ENCODE measurements around the gene PTF1A. TPM values are rescaled to one million over a fixed set of nuclear protein-coding genes. Genes with fewer than 3 reads are reported as not detected.

PTF1A gene
- total and polyA plus RNA-seq, 7 donors: not detected

DNA sequence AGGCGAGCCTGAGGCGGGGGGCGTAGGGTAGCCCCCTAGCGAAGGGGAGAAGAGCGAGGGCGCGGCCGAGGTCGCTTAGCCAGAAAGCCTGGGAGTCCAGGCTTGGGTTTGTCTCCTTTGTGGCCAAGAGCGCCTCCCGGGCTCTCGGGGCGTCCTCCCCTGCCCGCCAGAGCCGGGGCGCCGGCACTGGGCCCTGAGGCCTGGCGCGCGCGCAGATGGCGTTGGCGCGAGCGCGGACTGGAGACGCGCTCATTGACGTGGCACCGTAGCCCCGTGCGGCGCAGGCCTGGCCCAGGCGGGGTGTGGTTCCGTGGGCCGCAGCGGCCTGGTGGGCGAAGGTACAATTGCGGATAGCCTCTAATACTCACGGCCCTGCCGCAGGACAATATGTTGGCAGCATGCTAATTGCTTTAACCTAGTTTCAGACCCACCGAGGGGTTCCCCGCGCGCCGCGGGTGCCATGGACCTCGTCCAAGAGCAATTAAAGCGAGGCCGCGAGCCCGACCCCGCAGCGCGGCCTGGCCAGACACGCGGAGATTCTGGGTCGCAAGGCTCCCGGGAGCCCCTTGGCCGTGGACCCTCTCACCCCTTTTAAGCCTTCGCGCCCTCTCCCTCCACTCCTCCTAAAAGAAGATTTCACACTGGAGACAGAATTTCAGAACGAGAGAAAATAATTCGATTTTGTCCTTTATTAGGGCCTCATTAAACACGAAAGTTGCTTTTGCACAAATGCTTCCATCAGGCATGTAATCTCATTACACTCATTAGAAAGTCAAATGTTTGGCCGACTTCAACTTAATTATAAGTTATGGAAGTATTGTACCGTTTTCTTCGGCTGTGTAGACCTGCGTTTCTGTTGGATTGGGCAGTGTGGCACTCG, 3.1 kb downstream of the PTF1A start:
- DNase-seq (no peak), ATAC-seq (no peak)
- intact Hi-C loops (cut with DNase I): no loop called here
- Histone ChIP-seq H3K4me1 (peaks cover 4% of the 10 kb centered on the region), H3K36me3 (ENCODE audit: insufficient read depth in 1 of 2, low read depth in 1 of 2) (no peaks in the 10 kb centered on the region), H3K27ac (no peak overlapping the region), H3K27me3 (ENCODE audit: insufficient read depth in 3 of 3, low read length in 2 of 3) (peaks cover 15 to 96% (median 25%) of the 10 kb centered on the region in 3 donors), H3K4me3 (peak overlapping the region; percentile 34), H3K9me3 (no peaks in the 10 kb centered on the region)
- TF ChIP-seq, protein P1, sequence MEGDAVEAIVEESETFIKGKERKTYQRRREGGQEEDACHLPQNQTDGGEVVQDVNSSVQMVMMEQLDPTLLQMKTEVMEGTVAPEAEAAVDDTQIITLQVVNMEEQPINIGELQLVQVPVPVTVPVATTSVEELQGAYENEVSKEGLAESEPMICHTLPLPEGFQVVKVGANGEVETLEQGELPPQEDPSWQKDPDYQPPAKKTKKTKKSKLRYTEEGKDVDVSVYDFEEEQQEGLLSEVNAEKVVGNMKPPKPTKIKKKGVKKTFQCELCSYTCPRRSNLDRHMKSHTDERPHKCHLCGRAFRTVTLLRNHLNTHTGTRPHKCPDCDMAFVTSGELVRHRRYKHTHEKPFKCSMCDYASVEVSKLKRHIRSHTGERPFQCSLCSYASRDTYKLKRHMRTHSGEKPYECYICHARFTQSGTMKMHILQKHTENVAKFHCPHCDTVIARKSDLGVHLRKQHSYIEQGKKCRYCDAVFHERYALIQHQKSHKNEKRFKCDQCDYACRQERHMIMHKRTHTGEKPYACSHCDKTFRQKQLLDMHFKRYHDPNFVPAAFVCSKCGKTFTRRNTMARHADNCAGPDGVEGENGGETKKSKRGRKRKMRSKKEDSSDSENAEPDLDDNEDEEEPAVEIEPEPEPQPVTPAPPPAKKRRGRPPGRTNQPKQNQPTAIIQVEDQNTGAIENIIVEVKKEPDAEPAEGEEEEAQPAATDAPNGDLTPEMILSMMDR (IDR thresholded peaks at IDR 0.05): no peak
- WGBS, 3 donors: 5 to 16% (median 10%) methylated on average over 67 to 70 of the region's 70 CpGs

DNA sequence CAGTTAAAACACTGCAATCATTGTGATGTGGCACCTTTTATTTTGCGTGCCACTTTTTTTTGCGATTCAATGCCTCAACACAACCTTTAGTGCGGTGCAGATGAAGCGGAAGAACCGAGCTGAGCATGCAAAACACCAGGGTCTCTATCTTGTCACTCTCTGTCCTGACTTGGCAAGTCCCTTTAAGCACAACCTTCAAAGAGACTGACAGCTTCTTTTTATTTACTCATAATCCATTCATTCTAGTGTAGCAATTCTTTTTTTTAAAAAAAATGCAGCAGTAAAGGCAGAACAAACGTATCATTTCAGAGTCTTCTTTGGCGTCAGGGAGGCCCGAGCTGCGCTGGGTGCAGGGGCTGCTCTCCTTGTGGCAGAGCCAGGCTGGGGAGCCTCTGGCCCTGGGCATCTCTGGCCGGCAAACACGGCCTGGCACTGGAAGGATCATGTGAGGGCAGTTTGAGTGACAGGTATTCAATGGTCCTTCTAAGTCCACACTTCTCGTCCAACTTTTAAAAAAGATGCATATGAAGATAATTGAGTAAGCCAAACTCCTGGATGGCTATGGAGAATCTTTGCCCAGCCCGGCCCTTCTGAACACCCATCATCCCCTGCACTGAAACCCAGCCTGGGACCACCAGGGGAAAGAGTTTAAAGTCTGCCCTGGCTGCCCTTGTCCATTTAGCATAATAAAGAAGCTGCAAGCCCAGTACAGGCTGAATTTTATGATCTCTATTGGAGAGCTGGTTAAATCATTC, 3.9 kb downstream of the PTF1A start:
- intact Hi-C loops (cut with DNase I): no loop called here
- Histone ChIP-seq H3K4me3 (no peak overlapping the region), H3K27ac (no peak overlapping the region), H3K36me3 (ENCODE audit: insufficient read depth in 1 of 2, low read depth in 1 of 2) (no peaks in the 10 kb centered on the region), H3K27me3 (ENCODE audit: insufficient read depth in 3 of 3, low read length in 2 of 3) (peaks cover 12 to 99% (median 29%) of the 10 kb centered on the region in 3 donors), H3K9me3 (no peaks in the 10 kb centered on the region), H3K4me1 (peaks cover 4% of the 10 kb centered on the region)
- TF ChIP-seq, protein P1 (IDR thresholded peaks at IDR 0.05): no peak
- 16 to 25% (median 24%) methylated on average over 13 of the region's 13 CpGs for WGBS, 3 donors
- no peak for ATAC-seq
- DNase-seq: no peak

DNA sequence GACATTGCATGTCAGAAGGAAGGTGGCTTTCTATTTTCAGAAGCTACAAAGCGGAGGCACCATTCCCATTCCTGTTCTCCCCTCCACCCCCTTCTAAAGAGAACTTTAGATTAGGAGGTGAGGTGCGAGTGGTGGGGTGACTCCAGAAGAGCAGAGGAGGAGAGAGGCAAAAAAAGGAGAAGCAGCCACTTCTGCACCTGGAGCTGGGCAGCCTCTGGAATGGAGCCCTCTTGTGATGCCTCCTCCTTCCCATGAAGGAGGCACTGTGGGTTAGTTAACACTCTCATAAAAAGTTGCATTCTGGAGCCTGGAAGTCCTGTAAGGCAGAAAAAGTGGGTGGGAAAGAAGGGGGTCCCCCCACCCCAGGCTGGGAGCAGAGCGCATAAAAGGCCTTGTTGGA, 4.8 kb downstream of the PTF1A start:
- Histone ChIP-seq H3K4me3 (no peak overlapping the region), H3K27ac (no peak overlapping the region), H3K36me3 (ENCODE audit: insufficient read depth in 1 of 2, low read depth in 1 of 2) (no peaks in the 10 kb centered on the region), H3K9me3 (no peaks in the 10 kb centered on the region), H3K4me1 (peaks cover 4% of the 10 kb centered on the region), H3K27me3 (ENCODE audit: insufficient read depth in 3 of 3, low read length in 2 of 3) (peaks cover 10 to 99% (median 27%) of the 10 kb centered on the region in 3 donors)
- TF ChIP-seq, protein P1 (IDR thresholded peaks at IDR 0.05): no peak
- DNase-seq: no peak
- 17 to 26% (median 17%) methylated on average over 3 of the region's 3 CpGs for WGBS, 3 donors
- intact Hi-C loops (cut with DNase I): no loop called here
- no peak for ATAC-seq

DNA sequence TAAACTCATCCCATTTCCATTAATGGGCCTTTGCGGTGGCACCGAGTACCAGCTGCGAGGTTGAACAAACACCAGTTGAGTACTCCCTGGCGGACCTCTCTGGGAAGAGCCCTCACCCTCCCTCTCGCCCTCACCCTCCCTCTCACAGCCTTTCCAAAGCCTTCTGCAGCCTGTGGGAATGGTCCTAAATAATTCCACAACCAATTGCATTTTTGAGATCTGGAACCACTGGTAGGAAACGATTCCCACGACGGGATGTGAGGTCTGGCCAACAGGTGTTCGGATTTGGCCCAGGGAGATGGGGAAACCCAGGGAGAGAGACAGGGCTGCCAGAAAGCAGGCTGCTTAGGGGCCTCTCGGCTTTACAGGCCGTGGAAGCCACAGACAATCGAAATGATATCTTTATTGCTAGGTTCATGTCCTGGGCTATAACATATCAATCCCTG, 5.3 kb downstream of the PTF1A start:
- Histone ChIP-seq H3K36me3 (ENCODE audit: insufficient read depth in 1 of 2, low read depth in 1 of 2) (no peaks in the 10 kb centered on the region), H3K9me3 (no peaks in the 10 kb centered on the region), H3K27ac (no peak overlapping the region), H3K27me3 (ENCODE audit: insufficient read depth in 3 of 3, low read length in 2 of 3) (peaks cover 10 to 97% (median 25%) of the 10 kb centered on the region in 3 donors), H3K4me3 (no peak overlapping the region), H3K4me1 (peaks cover 4% of the 10 kb centered on the region)
- intact Hi-C loops (cut with DNase I): no loop called here
- DNase-seq (no peak), ATAC-seq (no peak)
- TF ChIP-seq, protein P1 (IDR thresholded peaks at IDR 0.05): no peak
- 4 to 6% (median 5%) methylated on average over 12 of the region's 12 CpGs for WGBS, 3 donors

Measured in psoas muscle (tissue), 8 donors.